CMK (cell line): Measurements from ENCODE around the gene CEACAM1.
"Not testable (repeated sequence)": the region's sequence is repeated elsewhere in the genome, so short reads cannot be mapped to it uniquely, and the experiment has no call there.

ENCODE experiments used
- DNase-seq: peaks from one replicate; pipeline ENCODE4 v3.0.0-alpha.2; 2010; ENCODE audit warnings: low read depth

Gene CEACAM1

GRCh38 chr19:42511340-42511739 lies 16.9 kb downstream of the CEACAM1 start:
- no peak for DNase-seq

GRCh38 chr19:42508892-42509444 lies 19.3 kb downstream of the CEACAM1 start:
- no peak for DNase-seq

- no peak for DNase-seq
Observed at GRCh38 chr19:42505066-42505465, 23.2 kb downstream of the CEACAM1 start.

- DNase-seq = no peak
Observed at GRCh38 chr19:42501733-42502132, 26.5 kb downstream of the CEACAM1 start.

GRCh38 chr19:42501243-42501642 lies 27.0 kb downstream of the CEACAM1 start:
- DNase-seq = not testable (repeated sequence)

GRCh38 chr19:42498169-42498757 lies 30.0 kb downstream of the CEACAM1 start:
- no peak for DNase-seq

GRCh38 chr19:42497492-42498168 lies 30.7 kb downstream of the CEACAM1 start:
- no peak for DNase-seq

- no peak for DNase-seq
Observed at GRCh38 chr19:42496460-42497133, 31.7 kb downstream of the CEACAM1 start.

GRCh38 chr19:42495663-42496062 lies 32.6 kb downstream of the CEACAM1 start:
- no peak for DNase-seq

GRCh38 chr19:42494321-42494720 lies 34.0 kb downstream of the CEACAM1 start:
- no peak for DNase-seq

- no peak for DNase-seq
Observed at GRCh38 chr19:42488783-42489521, 39.3 kb downstream of the CEACAM1 start.

- no peak for DNase-seq
Observed at GRCh38 chr19:42487798-42488178, 40.5 kb downstream of the CEACAM1 start.

- DNase-seq = no peak
Observed at GRCh38 chr19:42487032-42487797, 41.1 kb downstream of the CEACAM1 start.

- DNase-seq = not testable (repeated sequence)
Observed at GRCh38 chr19:42485036-42485435, 43.2 kb downstream of the CEACAM1 start.

- no peak for DNase-seq
Observed at GRCh38 chr19:42480335-42481095, 47.8 kb downstream of the CEACAM1 start.

- no peak for DNase-seq
Observed at GRCh38 chr19:42479736-42480135, 48.5 kb downstream of the CEACAM1 start.

- no peak for DNase-seq
Observed at GRCh38 chr19:42478765-42479311, 49.4 kb downstream of the CEACAM1 start.

- DNase-seq = no peak
Observed at GRCh38 chr19:42477933-42478332, 50.3 kb downstream of the CEACAM1 start.

- DNase-seq = no peak
Observed at GRCh38 chr19:42477117-42477516, 51.2 kb downstream of the CEACAM1 start.

- no peak for DNase-seq
Observed at GRCh38 chr19:42475366-42475765, 52.9 kb downstream of the CEACAM1 start.

- no peak for DNase-seq
Observed at GRCh38 chr19:42474743-42475142, 53.5 kb downstream of the CEACAM1 start.
